ENCODE measurements around the gene NRXN3.

DNA sequence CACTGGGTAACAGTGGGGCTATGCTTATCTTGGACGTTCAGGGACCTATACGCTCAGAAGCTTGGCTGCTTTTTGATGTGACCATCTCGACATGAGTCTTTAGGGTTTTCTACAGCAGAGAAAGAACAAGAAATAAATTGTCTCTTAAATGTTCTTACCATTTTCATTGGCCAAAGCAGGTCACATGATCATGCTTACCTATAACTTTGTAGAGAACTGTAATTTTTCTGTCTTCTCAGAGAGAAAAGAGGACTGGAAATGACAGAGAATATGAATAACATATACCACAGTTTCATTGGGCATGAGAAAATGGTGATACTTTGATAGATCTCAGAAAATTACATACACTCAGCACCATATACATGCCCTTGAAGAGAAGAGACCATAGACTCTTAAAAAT lies 390.9 kb downstream of the NRXN3 start:
- TF ChIP-seq, protein P1, sequence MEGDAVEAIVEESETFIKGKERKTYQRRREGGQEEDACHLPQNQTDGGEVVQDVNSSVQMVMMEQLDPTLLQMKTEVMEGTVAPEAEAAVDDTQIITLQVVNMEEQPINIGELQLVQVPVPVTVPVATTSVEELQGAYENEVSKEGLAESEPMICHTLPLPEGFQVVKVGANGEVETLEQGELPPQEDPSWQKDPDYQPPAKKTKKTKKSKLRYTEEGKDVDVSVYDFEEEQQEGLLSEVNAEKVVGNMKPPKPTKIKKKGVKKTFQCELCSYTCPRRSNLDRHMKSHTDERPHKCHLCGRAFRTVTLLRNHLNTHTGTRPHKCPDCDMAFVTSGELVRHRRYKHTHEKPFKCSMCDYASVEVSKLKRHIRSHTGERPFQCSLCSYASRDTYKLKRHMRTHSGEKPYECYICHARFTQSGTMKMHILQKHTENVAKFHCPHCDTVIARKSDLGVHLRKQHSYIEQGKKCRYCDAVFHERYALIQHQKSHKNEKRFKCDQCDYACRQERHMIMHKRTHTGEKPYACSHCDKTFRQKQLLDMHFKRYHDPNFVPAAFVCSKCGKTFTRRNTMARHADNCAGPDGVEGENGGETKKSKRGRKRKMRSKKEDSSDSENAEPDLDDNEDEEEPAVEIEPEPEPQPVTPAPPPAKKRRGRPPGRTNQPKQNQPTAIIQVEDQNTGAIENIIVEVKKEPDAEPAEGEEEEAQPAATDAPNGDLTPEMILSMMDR (conservative IDR thresholded peaks at IDR 0.05; ENCODE audit: low read depth in 2 of 2) = no peak
- TF ChIP-seq, protein P2, sequence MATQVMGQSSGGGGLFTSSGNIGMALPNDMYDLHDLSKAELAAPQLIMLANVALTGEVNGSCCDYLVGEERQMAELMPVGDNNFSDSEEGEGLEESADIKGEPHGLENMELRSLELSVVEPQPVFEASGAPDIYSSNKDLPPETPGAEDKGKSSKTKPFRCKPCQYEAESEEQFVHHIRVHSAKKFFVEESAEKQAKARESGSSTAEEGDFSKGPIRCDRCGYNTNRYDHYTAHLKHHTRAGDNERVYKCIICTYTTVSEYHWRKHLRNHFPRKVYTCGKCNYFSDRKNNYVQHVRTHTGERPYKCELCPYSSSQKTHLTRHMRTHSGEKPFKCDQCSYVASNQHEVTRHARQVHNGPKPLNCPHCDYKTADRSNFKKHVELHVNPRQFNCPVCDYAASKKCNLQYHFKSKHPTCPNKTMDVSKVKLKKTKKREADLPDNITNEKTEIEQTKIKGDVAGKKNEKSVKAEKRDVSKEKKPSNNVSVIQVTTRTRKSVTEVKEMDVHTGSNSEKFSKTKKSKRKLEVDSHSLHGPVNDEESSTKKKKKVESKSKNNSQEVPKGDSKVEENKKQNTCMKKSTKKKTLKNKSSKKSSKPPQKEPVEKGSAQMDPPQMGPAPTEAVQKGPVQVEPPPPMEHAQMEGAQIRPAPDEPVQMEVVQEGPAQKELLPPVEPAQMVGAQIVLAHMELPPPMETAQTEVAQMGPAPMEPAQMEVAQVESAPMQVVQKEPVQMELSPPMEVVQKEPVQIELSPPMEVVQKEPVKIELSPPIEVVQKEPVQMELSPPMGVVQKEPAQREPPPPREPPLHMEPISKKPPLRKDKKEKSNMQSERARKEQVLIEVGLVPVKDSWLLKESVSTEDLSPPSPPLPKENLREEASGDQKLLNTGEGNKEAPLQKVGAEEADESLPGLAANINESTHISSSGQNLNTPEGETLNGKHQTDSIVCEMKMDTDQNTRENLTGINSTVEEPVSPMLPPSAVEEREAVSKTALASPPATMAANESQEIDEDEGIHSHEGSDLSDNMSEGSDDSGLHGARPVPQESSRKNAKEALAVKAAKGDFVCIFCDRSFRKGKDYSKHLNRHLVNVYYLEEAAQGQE (IDR thresholded peaks at IDR 0.05; ENCODE audit: unreplicated experiment) = no peak

Measured in GM23338 (cell line).